Renal cortical epithelial cell (primary cell): ENCODE measurements around the gene GPR155. TPM values are rescaled to one million over a fixed set of nuclear protein-coding genes. Genes with fewer than 3 reads are reported as not detected.
A peak's percentile ranks its signal among the peaks of the same experiment; 100 is the strongest.

ENCODE experiments used
- DNase-seq: peaks from one replicate; pipeline ENCODE4 v3.0.0-alpha.2; 2011; ENCODE audit warnings: low read depth
- total RNA-seq: library from RNA; depleted of rRNA; stranded (reverse); fragments of >200 nt; gene quantifications from 2 replicates; pipeline ENCODE4 v1.2.3, GENCODE V29; 2014

GPR155 gene
- total RNA-seq = 3.3 and 7.0 TPM in 2 replicates

- no peak for DNase-seq
Observed at GRCh38 chr2:174486563-174487107, at the start of gene GPR155. TSS of gene GPR155 (minus strand) at chr2:174487029. CDS start at chr2:174481956, 5,073 bp downstream.

- DNase-seq = no peak
Observed at GRCh38 chr2:174535757-174536703, 49.2 kb upstream of the GPR155 start.

GRCh38 chr2:174535083-174535482 is 48.3 kb upstream of the GPR155 start:
- no peak for DNase-seq

GRCh38 chr2:174529916-174530315 is 43.1 kb upstream of the GPR155 start:
- no peak for DNase-seq

GRCh38 chr2:174527959-174528358 is 41.1 kb upstream of the GPR155 start:
- no peak for DNase-seq

GRCh38 chr2:174527101-174527721 is 40.4 kb upstream of the GPR155 start:
- DNase-seq = no peak

GRCh38 chr2:174524527-174524926 is 37.7 kb upstream of the GPR155 start:
- DNase-seq = no peak

- DNase-seq = peak; percentile 33
Observed at GRCh38 chr2:174522553-174522952, 35.7 kb upstream of the GPR155 start.

- DNase-seq = no peak
Observed at GRCh38 chr2:174518395-174518794, 31.6 kb upstream of the GPR155 start.

- no peak for DNase-seq
Observed at GRCh38 chr2:174516501-174517378, 29.9 kb upstream of the GPR155 start.

GRCh38 chr2:174512345-174512744 is 25.5 kb upstream of the GPR155 start:
- DNase-seq = no peak

GRCh38 chr2:174511580-174512260 is 24.9 kb upstream of the GPR155 start:
- DNase-seq = no peak

GRCh38 chr2:174510583-174511189 is 23.9 kb upstream of the GPR155 start:
- no peak for DNase-seq

- DNase-seq = no peak
Observed at GRCh38 chr2:174503161-174503809, 16.5 kb upstream of the GPR155 start.

- DNase-seq = no peak
Observed at GRCh38 chr2:174499371-174499770, 12.5 kb upstream of the GPR155 start.

GRCh38 chr2:174495365-174496012 is 8.7 kb upstream of the GPR155 start:
- DNase-seq = no peak

- DNase-seq = no peak
Observed at GRCh38 chr2:174493549-174494331, 6.9 kb upstream of the GPR155 start.

- no peak for DNase-seq
Observed at GRCh38 chr2:174492963-174493431, 6.2 kb upstream of the GPR155 start.

- no peak for DNase-seq
Observed at GRCh38 chr2:174491947-174492346, 5.1 kb upstream of the GPR155 start.
